ENCODE data around the gene ZCCHC14.
"Not testable (repeated sequence)": the region's sequence is repeated elsewhere in the genome, so short reads cannot be mapped to it uniquely, and the experiment has no call there.

Gene ZCCHC14

GRCh38 chr16:87482266-87482665 lies 10.6 kb downstream of the ZCCHC14 start:
- no peak overlapping the region for H3K27ac ChIP-seq
- TF ChIP-seq, protein P1, sequence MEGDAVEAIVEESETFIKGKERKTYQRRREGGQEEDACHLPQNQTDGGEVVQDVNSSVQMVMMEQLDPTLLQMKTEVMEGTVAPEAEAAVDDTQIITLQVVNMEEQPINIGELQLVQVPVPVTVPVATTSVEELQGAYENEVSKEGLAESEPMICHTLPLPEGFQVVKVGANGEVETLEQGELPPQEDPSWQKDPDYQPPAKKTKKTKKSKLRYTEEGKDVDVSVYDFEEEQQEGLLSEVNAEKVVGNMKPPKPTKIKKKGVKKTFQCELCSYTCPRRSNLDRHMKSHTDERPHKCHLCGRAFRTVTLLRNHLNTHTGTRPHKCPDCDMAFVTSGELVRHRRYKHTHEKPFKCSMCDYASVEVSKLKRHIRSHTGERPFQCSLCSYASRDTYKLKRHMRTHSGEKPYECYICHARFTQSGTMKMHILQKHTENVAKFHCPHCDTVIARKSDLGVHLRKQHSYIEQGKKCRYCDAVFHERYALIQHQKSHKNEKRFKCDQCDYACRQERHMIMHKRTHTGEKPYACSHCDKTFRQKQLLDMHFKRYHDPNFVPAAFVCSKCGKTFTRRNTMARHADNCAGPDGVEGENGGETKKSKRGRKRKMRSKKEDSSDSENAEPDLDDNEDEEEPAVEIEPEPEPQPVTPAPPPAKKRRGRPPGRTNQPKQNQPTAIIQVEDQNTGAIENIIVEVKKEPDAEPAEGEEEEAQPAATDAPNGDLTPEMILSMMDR (conservative IDR thresholded peaks at IDR 0.05), result no peak
- no peak for TF ChIP-seq ZFX (IDR thresholded peaks at IDR 0.05)

GRCh38 chr16:87481711-87482110 lies 11.1 kb downstream of the ZCCHC14 start:
- H3K27ac ChIP-seq, result not testable (repeated sequence)

- H3K27ac ChIP-seq, result not testable (repeated sequence)
These were observed 15.4 kb downstream of the ZCCHC14 start for GRCh38 chr16:87477209-87477981.

DNA sequence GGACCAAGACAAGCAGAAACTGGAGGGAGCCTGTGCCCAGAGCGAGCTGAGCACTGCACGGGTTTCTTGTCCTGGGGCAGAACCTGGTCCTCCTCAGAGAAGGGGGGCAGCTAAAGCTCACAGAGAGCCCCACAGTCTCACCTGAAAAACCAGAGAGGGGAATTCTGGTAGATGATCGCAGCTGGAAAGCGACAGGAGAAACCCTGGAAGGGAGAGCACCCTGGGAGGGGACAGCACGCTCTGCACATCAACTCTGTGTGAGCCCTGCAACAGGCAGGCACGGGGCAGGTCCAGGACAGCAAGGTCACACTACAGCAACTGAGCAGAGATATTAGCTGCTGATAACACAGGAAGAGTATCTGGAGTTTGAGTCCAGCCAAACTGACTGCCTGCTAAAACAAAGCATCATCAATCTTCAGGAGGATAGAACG lies 18.2 kb downstream of the ZCCHC14 start:
- no peak for TF ChIP-seq ZFX (IDR thresholded peaks at IDR 0.05)
- TF ChIP-seq, protein P1 (conservative IDR thresholded peaks at IDR 0.05), result no peak
- no peak overlapping the region for H3K27ac ChIP-seq

GRCh38 chr16:87474017-87474416 lies 18.8 kb downstream of the ZCCHC14 start:
- H3K27ac ChIP-seq, result no peak overlapping the region
- TF ChIP-seq, protein P1 (conservative IDR thresholded peaks at IDR 0.05), result no peak
- no peak for TF ChIP-seq ZFX (IDR thresholded peaks at IDR 0.05)

DNA sequence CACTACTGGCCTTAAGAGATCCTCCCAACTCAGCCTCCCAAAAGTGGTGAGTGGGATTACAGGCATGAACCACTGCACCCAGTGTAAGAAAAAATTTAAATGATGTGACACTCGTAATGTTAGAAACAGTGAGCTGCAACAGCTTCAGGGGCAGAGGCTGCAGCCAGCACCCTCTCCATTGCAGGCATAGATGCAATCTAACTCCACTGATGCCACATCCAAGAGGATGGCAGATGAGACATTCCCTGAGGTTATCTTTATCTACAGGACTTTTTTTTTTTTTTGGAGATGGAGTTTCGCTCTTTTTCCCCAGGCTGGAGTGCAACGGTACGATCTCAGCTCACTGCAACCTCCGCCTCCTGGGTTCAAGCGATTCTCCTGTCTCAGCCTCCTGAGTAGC lies 19.9 kb downstream of the ZCCHC14 start:
- no peak for TF ChIP-seq ZFX (IDR thresholded peaks at IDR 0.05)
- TF ChIP-seq, protein P1 (conservative IDR thresholded peaks at IDR 0.05), result no peak
- no peak overlapping the region for H3K27ac ChIP-seq

DNA sequence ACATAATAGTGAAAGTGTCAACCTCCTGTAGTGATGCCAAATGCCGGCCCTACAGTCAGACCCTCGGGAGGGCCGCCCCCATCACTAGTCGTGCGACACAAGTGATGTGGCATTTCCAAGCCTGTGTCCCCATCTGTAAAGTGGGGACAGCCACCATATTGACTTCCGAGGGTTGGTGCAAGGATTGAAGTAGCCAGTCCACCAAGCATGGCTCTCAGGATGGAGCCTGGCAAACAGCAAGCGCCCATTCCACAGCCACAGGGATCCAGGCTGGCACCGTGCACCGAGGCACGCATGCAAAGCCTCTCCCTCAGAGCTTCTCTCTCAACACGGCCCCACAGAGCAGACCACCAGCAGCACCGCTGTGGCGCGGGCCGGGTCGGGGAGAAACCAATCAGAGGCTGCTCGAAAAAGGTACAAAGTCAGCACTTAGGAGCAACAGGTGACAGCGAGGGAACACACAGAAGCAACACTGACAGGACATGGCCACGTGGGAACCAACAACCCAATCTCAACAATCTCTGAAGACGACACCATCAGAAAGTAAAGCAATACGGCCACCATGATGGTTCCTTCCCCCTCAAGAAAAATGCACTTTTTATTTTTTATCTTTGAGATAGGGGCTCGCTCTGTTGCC lies 20.6 kb downstream of the ZCCHC14 start:
- no peak for TF ChIP-seq ZFX (IDR thresholded peaks at IDR 0.05)
- TF ChIP-seq, protein P1 (conservative IDR thresholded peaks at IDR 0.05), result no peak
- no peak overlapping the region for H3K27ac ChIP-seq

- TF ChIP-seq, protein P1 (conservative IDR thresholded peaks at IDR 0.05), result no peak
- no peak for TF ChIP-seq ZFX (IDR thresholded peaks at IDR 0.05)
- no peak overlapping the region for H3K27ac ChIP-seq
These were observed 21.3 kb downstream of the ZCCHC14 start for GRCh38 chr16:87471278-87472141.
